ENCODE measurements around the gene PLA2G3.
"Not testable (repeated sequence)": the region's sequence is repeated elsewhere in the genome, so short reads cannot be mapped to it uniquely, and the experiment has no call there.

PLA2G3 gene

GRCh38 chr22:31139866-31140716, at the start of gene PLA2G3:
Gene PLA2G3 (minus strand): TSS chr22:31140508. CDS start chr22:31140354, 154 bp downstream.
- no peak for DNase-seq

GRCh38 chr22:31187627-31188026, 47.3 kb upstream of the PLA2G3 start:
- DNase-seq = no peak

- no peak for DNase-seq
Measured at GRCh38 chr22:31185056-31185455, 44.7 kb upstream of the PLA2G3 start.

GRCh38 chr22:31184015-31184414, 43.7 kb upstream of the PLA2G3 start:
- DNase-seq = no peak

- DNase-seq = no peak
Measured at GRCh38 chr22:31179345-31179744, 39.0 kb upstream of the PLA2G3 start.

GRCh38 chr22:31178859-31179258, 38.6 kb upstream of the PLA2G3 start:
- DNase-seq = no peak

GRCh38 chr22:31177420-31178162, 37.3 kb upstream of the PLA2G3 start:
- no peak for DNase-seq

- no peak for DNase-seq
Measured at GRCh38 chr22:31176923-31177322, 36.6 kb upstream of the PLA2G3 start.

- no peak for DNase-seq
Measured at GRCh38 chr22:31173386-31174145, 33.3 kb upstream of the PLA2G3 start.

- not testable (repeated sequence) for DNase-seq
Measured at GRCh38 chr22:31171734-31172133, 31.4 kb upstream of the PLA2G3 start.

GRCh38 chr22:31170971-31171370, 30.7 kb upstream of the PLA2G3 start:
- no peak for DNase-seq

GRCh38 chr22:31162015-31162765, 21.9 kb upstream of the PLA2G3 start:
- DNase-seq = no peak

GRCh38 chr22:31161386-31161785, 21.1 kb upstream of the PLA2G3 start:
- DNase-seq = no peak

- peak; percentile 17 for DNase-seq
Measured at GRCh38 chr22:31160328-31160978, 20.1 kb upstream of the PLA2G3 start.

- DNase-seq = no peak
Measured at GRCh38 chr22:31155422-31155821, 15.1 kb upstream of the PLA2G3 start.

GRCh38 chr22:31154975-31155374, 14.7 kb upstream of the PLA2G3 start:
- DNase-seq = no peak

- no peak for DNase-seq
Measured at GRCh38 chr22:31153357-31153756, 13.0 kb upstream of the PLA2G3 start.

- DNase-seq = no peak
Measured at GRCh38 chr22:31151872-31152271, 11.6 kb upstream of the PLA2G3 start.

- DNase-seq = no peak
Measured at GRCh38 chr22:31150615-31151014, 10.3 kb upstream of the PLA2G3 start.

GRCh38 chr22:31148953-31149627, 8.8 kb upstream of the PLA2G3 start:
- DNase-seq = peak; percentile 52

- no peak for DNase-seq
Measured at GRCh38 chr22:31148488-31148887, 8.2 kb upstream of the PLA2G3 start.
